GM15510 (cell line): ENCODE measurements around the gene PRICKLE2.

ENCODE experiments used
- POLR2A ChIP-seq: IDR thresholded peaks from 3 replicates; pipeline ENCODE4 v1.6.1; 2011; ENCODE audit warnings: borderline replicate concordance; ENCODE audit not compliant: insufficient read length; ENCODE audit errors: extremely low read depth

The PRICKLE2 gene

GRCh38 chr3:64048631-64049061, 176.6 kb downstream of the PRICKLE2 start:
- no peak for TF ChIP-seq POLR2A

DNA sequence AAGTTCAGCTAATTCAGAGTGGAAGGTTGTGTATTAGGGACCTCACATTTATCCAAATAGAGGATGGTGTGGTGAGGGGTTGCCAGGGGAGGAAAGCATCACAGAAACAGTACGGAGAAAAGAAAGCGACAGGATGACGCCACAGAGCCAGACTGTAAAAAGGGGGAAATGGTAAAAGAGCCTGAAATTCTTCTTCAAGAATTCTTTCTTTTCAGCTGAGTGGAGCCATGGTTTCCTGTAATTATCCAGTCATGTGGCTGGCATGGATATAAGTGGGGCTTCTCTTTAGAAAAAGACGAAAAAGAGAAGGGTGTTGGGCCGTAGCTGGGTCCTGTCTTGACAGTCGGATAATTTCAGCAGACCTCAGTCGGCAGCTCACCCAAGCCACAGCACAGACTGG, 177.5 kb downstream of the PRICKLE2 start:
- no peak for TF ChIP-seq POLR2A

DNA sequence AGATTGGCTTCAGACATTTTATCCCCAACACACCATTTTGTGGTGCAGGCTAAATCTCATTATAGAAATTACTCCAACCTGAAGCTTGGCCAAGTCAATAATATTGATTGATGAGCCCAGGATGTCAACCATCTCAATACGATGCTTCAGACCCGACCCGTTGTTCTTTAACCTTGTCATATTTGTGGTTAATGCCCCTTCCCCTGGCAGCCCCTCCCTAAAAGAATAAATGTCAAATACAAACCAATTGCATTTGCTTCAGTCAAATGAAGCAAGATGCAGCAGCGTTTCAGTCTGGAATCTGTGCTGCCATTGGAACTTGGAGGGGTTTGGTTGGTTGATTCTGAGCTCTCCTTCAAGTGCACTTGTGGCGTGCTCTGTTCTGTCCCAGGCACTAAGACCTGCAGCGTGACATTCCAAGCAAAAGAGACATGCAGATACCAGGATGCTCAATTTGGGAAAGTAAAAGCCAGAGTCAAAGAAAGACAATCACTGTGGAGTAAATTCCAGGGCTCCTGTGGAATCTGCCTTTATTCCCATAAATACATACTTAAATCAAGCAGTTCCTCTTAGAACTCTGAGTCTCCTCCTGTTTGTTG, 178.2 kb downstream of the PRICKLE2 start:
- TF ChIP-seq POLR2A = no peak

DNA sequence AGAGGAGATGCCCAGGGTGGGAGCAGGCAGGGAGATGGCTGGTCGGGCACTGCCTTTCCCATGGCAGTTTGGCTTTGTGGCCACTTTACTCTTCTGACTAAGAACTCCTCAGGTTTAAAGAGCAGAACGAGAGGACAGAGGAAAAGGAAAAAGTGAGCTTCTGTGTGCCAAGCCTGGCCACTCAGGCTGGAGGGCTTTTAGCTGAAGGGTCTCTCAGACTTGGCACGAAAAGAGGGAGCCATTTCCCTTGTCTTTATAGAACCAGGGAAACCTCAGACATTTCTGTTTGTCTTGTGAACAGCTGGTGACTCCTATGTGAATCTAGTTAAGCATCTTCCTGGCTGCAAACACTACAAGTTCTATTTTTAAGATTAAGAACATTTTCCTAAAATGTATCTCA, 178.7 kb downstream of the PRICKLE2 start:
- no peak for TF ChIP-seq POLR2A

DNA sequence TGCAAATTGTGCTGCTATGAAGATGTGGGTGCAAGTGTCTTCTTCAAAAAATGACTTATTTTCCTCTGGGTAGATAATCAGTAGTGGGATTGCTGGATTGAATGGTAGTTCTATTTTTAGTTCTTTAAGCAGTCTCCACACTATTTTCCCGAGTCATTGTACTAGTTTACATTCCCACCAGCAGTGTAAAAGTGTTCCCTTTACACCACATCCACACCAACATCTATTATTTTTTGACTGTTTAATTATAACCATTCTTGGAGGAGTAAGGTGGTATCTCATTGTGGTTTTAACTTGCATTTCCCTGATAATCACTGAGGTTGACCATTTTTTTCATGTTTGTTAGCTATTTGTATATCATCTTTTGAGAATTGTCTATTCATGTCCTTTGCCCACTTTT, 182.3 kb downstream of the PRICKLE2 start:
- TF ChIP-seq POLR2A = no peak
